K562 (cell line): ENCODE results near the gene SLK.

ENCODE experiments used
- NR2F6 ChIP-seq: fragments of 450-650 bp; formaldehyde crosslinking; IDR thresholded peaks from 2 replicates; pipeline ENCODE4 v1.4.0; 2020; ENCODE audit warnings: mild to moderate bottlenecking
- TF ChIP-seq, protein P1 (sequence below), 3 experiments: IDR thresholded peaks in 2 of 3; conservative IDR thresholded peaks in 1 of 3; 2 replicates each; pipeline ENCODE4 v1.5.1; 2011 to 2012; ENCODE audit warnings: low read length in 3 of 3, mild to moderate bottlenecking in 3 of 3, control low read depth in 2 of 3, improper control_type of control experiment in 1 of 3, inconsistent platforms in 1 of 3, low read depth in 1 of 3, mixed read lengths in 1 of 3, moderate library complexity in 1 of 3; ENCODE audit not compliant: insufficient read depth in 2 of 3

DNA sequence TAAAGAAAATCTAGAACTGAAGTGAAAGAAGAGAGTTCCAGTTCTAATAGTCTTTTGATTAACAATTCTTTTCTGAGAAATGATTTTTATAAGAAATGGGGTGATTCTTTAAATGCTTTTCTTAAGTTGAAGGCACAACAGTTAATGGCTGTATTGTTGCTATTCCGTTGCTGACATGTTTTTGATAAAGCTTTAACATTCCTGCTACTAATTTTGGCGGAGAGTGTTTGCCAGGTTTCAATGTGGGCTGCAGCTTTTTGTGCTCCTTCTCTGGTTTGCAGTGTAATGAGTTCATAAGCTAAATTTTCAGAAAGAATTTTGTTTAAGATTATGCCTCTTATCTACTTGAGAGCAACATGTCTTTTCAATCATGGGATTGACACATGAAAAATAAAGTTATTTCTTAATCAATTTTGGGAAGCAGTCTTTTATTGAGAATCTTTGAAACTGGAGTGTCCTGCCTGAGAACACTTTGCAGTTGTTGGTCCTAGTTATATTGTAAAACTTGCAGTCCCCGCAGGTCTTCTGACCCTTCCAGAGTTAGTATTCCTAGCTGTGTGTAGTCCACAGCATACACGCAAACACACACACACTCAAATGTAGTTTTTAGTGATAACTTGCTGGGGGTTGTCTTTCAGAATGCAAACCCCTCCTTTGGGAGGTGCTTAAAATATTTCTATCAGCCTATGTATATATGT is 62.0 kb downstream of the SLK start:
- no peak for TF ChIP-seq NR2F6 (CRISPR knock-in tag)
- TF ChIP-seq, protein P1, sequence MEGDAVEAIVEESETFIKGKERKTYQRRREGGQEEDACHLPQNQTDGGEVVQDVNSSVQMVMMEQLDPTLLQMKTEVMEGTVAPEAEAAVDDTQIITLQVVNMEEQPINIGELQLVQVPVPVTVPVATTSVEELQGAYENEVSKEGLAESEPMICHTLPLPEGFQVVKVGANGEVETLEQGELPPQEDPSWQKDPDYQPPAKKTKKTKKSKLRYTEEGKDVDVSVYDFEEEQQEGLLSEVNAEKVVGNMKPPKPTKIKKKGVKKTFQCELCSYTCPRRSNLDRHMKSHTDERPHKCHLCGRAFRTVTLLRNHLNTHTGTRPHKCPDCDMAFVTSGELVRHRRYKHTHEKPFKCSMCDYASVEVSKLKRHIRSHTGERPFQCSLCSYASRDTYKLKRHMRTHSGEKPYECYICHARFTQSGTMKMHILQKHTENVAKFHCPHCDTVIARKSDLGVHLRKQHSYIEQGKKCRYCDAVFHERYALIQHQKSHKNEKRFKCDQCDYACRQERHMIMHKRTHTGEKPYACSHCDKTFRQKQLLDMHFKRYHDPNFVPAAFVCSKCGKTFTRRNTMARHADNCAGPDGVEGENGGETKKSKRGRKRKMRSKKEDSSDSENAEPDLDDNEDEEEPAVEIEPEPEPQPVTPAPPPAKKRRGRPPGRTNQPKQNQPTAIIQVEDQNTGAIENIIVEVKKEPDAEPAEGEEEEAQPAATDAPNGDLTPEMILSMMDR (IDR thresholded peaks at IDR 0.05 in 2 of 3, conservative IDR thresholded peaks at IDR 0.05 in 1 of 3; ENCODE audit: insufficient read depth in 2 of 3, low read depth in 1 of 3, low read length in 3 of 3): no peak
